Fibroblast of gingiva (primary cell): ENCODE measurements around the gene KRT34.

Source experiments
- DNase-seq: peaks from one replicate; pipeline ENCODE4 v3.0.0-alpha.2; 2011; ENCODE audit warnings: low read depth

The KRT34 gene

GRCh38 chr17:41332239-41332638 lies 49.9 kb downstream of the KRT34 start:
- DNase-seq: no peak

- DNase-seq: no peak
Observed at GRCh38 chr17:41331606-41332005, 50.5 kb downstream of the KRT34 start.

GRCh38 chr17:41329279-41329948 lies 52.7 kb downstream of the KRT34 start:
- DNase-seq: peak; percentile 48

- DNase-seq: no peak
Observed at GRCh38 chr17:41328207-41328606, 53.9 kb downstream of the KRT34 start.
